HEK293 (cell line): ENCODE measurements around the gene AK8.

Source experiments
- CTCF ChIA-PET: fragments of 350-600 bp; formaldehyde crosslinking; extraction: SDS; loops from one replicate; lab custom pipeline; 2021; ENCODE audit warnings: antibody characterized with exemption; lab: Yijun Ruan, JAX
- POLR2A ChIA-PET: fragments of 300-600 bp; formaldehyde crosslinking; extraction: SDS; loops from one replicate; lab custom pipeline; 2020; ENCODE audit warnings: antibody characterized with exemption, inconsistent platforms; lab: Yijun Ruan, JAX
- H3K27ac ChIP-seq: fragments of 200-500 bp; sonication (Bioruptor generic); 2 replicates; pipeline ENCODE4 v1.5.1; 2014; ENCODE audit warnings: low read depth, low read length, control low read depth, inconsistent platforms; ENCODE audit errors: extremely low read depth
- H3K36me3 ChIP-seq, 2 experiments: fragments of 200-500 bp in 1 of 2; sonication (Bioruptor generic) in 1 of 2; 1 replicate in 1 of 2; 2 replicates in 1 of 2; pipeline ENCODE4 v1.5.1; 2014 to 2017; ENCODE audit warnings: inconsistent platforms in 2 of 2, low read length in 2 of 2; ENCODE audit not compliant: control insufficient read depth in 2 of 2, insufficient read depth in 1 of 2
- H3K4me1 ChIP-seq: fragments of 200-500 bp; sonication (Bioruptor generic); 2 replicates; pipeline ENCODE4 v1.5.1; 2014; ENCODE audit warnings: mild to moderate bottlenecking, low read length, inconsistent platforms; ENCODE audit not compliant: control insufficient read depth, insufficient read depth
- H3K4me3 ChIP-seq: 2 replicates; pipeline ENCODE4 v1.5.1; 2011; ENCODE audit warnings: low read depth, mild to moderate bottlenecking, control low read depth, low read length, moderate library complexity
- H3K9me3 ChIP-seq: fragments of 200-500 bp; sonication (Bioruptor generic); 2 replicates; pipeline ENCODE4 v1.5.1; 2014; ENCODE audit warnings: low read depth, low read length, inconsistent platforms; ENCODE audit not compliant: control insufficient read depth, insufficient read depth
- ZBTB17 ChIP-seq: fragments of 450-650 bp; formaldehyde crosslinking; IDR thresholded peaks from 2 replicates; pipeline ENCODE4 v1.5.1; 2016; ENCODE audit warnings: missing biosample characterization, missing genetic modification characterization
- ZFP41 ChIP-seq: fragments of 450-650 bp; formaldehyde crosslinking; IDR thresholded peaks from 2 replicates; pipeline ENCODE4 v1.5.1; 2016; ENCODE audit warnings: missing biosample characterization, missing genetic modification characterization, borderline replicate concordance
- ZNF140 ChIP-seq: fragments of 450-650 bp; formaldehyde crosslinking; IDR thresholded peaks from 2 replicates; pipeline ENCODE4 v1.5.1; 2016; ENCODE audit warnings: missing biosample characterization, missing genetic modification characterization
- ZNF549 ChIP-seq: fragments of 450-650 bp; IDR thresholded peaks from 2 replicates; pipeline ENCODE4 v1.5.1; 2018; ENCODE audit warnings: missing biosample characterization, missing genetic modification characterization, mild to moderate bottlenecking, inconsistent platforms, moderate library complexity
- ZNF585B ChIP-seq: fragments of 450-650 bp; formaldehyde crosslinking; IDR thresholded peaks from 2 replicates; pipeline ENCODE4 v1.5.1; 2016; ENCODE audit warnings: missing biosample characterization, missing genetic modification characterization
- ZNF707 ChIP-seq: fragments of 450-650 bp; formaldehyde crosslinking; IDR thresholded peaks from 2 replicates; pipeline ENCODE4 v1.5.1; 2016; ENCODE audit warnings: missing biosample characterization, missing genetic modification characterization
- ZNF76 ChIP-seq: fragments of 450-650 bp; formaldehyde crosslinking; IDR thresholded peaks from 2 replicates; pipeline ENCODE4; 2016; ENCODE audit warnings: low read depth, missing biosample characterization, missing genetic modification characterization, borderline replicate concordance
- TF ChIP-seq, protein P1 (sequence below): fragments of 450-650 bp; formaldehyde crosslinking; IDR thresholded peaks from 2 replicates; pipeline ENCODE4 v1.5.1; 2016; ENCODE audit warnings: missing biosample characterization, missing genetic modification characterization
- TF ChIP-seq, protein P2 (sequence below): fragments of 450-650 bp; formaldehyde crosslinking; IDR thresholded peaks from 2 replicates; pipeline ENCODE4 v1.5.1; 2016; ENCODE audit warnings: missing biosample characterization, missing genetic modification characterization
- TF ChIP-seq, protein P3 (sequence below): fragments of 450-650 bp; formaldehyde crosslinking; IDR thresholded peaks from 2 replicates; pipeline ENCODE4 v1.5.1; 2016; ENCODE audit warnings: missing biosample characterization, missing genetic modification characterization
- TF ChIP-seq, protein P4 (sequence below): fragments of 450-650 bp; formaldehyde crosslinking; conservative IDR thresholded peaks from 2 replicates; pipeline ENCODE4 v1.5.1; 2016; ENCODE audit warnings: low read depth, missing biosample characterization, missing genetic modification characterization
- TF ChIP-seq, protein P5 (sequence below): fragments of 450-650 bp; formaldehyde crosslinking; IDR thresholded peaks from 2 replicates; pipeline ENCODE4 v1.5.1; 2016; ENCODE audit warnings: missing biosample characterization, missing genetic modification characterization, borderline replicate concordance
- TF ChIP-seq, protein P6 (sequence below): fragments of 450-650 bp; formaldehyde crosslinking; IDR thresholded peaks from 2 replicates; pipeline ENCODE4 v1.5.1; 2017; ENCODE audit warnings: missing biosample characterization, missing genetic modification characterization

AK8 gene

DNA sequence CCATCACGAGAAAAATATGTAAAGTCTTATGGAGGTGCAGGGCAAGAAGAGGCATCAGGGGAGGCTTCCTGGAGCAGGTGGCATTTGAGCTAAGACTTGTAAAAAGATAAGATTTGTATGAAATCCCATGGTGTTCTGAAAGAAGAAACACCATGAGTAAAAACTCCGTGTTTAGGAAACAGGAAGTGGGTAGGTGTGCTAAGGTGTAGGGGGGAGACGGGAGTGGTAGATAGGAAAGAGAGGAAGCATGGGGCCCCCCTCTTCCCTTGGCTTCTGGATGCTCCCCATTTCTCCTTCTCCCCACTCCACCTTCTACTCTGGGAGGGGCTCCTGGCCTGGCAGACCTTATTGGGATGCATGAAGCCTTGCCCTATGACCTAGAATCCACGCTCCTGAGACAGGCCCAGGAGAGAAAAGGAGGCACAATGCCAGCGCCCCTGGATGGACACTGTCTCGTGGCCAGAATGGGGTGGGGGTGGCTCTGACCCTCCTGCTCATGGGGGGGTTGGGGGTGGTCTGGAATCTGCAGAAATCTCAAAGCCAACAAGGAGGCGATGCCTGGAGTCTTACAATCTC lies 104.2 kb downstream of the AK8 start (continued):
- TF ChIP-seq, protein P1, sequence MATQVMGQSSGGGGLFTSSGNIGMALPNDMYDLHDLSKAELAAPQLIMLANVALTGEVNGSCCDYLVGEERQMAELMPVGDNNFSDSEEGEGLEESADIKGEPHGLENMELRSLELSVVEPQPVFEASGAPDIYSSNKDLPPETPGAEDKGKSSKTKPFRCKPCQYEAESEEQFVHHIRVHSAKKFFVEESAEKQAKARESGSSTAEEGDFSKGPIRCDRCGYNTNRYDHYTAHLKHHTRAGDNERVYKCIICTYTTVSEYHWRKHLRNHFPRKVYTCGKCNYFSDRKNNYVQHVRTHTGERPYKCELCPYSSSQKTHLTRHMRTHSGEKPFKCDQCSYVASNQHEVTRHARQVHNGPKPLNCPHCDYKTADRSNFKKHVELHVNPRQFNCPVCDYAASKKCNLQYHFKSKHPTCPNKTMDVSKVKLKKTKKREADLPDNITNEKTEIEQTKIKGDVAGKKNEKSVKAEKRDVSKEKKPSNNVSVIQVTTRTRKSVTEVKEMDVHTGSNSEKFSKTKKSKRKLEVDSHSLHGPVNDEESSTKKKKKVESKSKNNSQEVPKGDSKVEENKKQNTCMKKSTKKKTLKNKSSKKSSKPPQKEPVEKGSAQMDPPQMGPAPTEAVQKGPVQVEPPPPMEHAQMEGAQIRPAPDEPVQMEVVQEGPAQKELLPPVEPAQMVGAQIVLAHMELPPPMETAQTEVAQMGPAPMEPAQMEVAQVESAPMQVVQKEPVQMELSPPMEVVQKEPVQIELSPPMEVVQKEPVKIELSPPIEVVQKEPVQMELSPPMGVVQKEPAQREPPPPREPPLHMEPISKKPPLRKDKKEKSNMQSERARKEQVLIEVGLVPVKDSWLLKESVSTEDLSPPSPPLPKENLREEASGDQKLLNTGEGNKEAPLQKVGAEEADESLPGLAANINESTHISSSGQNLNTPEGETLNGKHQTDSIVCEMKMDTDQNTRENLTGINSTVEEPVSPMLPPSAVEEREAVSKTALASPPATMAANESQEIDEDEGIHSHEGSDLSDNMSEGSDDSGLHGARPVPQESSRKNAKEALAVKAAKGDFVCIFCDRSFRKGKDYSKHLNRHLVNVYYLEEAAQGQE, result no peak
- TF ChIP-seq, protein P2, sequence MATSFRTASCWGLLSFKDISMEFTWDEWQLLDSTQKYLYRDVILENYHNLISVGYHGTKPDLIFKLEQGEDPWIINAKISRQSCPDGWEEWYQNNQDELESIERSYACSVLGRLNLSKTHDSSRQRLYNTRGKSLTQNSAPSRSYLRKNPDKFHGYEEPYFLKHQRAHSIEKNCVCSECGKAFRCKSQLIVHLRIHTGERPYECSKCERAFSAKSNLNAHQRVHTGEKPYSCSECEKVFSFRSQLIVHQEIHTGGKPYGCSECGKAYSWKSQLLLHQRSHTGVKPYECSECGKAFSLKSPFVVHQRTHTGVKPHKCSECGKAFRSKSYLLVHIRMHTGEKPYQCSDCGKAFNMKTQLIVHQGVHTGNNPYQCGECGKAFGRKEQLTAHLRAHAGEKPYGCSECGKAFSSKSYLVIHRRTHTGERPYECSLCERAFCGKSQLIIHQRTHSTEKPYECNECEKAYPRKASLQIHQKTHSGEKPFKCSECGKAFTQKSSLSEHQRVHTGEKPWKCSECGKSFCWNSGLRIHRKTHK (tag by site-specific recombination), result no peak
- TF ChIP-seq ZNF76 (tag by site-specific recombination), result no peak

DNA sequence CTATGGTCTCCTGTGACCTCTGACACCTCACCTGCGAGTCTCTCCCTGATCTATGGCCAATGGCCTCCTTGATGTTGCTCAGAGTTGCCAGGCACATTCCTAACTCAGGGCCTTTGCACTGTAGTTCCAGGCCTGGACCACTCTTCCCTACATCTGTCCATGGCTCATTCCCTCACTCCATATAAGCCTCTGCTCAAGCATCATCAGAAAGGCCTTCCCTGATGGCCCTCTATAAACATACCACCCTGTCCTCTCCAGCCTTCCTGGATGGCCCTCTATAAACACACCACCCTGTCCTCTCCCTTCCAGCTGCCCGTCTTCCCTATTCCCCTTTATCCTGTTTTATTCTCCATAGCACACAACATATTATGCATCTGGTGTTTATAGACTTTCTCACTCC lies 105.0 kb downstream of the AK8 start:
- TF ChIP-seq, protein P2 (tag by site-specific recombination), result no peak
- TF ChIP-seq ZNF549 (tag by site-specific recombination) (no peak), ZFP41 (tag by site-specific recombination) (no peak), ZNF140 (no peak), ZNF707 (tag by site-specific recombination) (no peak), ZBTB17 (tag by site-specific recombination) (no peak), ZNF585B (tag by site-specific recombination) (no peak), ZNF76 (tag by site-specific recombination) (no peak)
- TF ChIP-seq, protein P3, sequence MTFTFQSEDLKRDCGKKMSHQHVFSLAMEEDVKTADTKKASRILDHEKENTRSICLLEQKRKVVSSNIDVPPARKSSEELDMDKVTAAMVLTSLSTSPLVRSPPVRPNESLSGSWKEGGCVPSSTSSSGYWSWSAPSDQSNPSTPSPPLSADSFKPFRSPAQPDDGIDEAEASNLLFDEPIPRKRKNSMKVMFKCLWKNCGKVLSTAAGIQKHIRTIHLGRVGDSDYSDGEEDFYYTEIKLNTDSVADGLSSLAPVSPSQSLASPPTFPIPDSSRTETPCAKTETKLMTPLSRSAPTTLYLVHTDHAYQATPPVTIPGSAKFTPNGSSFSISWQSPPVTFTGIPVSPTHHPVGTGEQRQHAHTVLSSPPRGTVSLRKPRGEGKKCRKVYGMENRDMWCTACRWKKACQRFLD (tag by site-specific recombination), result no peak
- TF ChIP-seq, protein P4, sequence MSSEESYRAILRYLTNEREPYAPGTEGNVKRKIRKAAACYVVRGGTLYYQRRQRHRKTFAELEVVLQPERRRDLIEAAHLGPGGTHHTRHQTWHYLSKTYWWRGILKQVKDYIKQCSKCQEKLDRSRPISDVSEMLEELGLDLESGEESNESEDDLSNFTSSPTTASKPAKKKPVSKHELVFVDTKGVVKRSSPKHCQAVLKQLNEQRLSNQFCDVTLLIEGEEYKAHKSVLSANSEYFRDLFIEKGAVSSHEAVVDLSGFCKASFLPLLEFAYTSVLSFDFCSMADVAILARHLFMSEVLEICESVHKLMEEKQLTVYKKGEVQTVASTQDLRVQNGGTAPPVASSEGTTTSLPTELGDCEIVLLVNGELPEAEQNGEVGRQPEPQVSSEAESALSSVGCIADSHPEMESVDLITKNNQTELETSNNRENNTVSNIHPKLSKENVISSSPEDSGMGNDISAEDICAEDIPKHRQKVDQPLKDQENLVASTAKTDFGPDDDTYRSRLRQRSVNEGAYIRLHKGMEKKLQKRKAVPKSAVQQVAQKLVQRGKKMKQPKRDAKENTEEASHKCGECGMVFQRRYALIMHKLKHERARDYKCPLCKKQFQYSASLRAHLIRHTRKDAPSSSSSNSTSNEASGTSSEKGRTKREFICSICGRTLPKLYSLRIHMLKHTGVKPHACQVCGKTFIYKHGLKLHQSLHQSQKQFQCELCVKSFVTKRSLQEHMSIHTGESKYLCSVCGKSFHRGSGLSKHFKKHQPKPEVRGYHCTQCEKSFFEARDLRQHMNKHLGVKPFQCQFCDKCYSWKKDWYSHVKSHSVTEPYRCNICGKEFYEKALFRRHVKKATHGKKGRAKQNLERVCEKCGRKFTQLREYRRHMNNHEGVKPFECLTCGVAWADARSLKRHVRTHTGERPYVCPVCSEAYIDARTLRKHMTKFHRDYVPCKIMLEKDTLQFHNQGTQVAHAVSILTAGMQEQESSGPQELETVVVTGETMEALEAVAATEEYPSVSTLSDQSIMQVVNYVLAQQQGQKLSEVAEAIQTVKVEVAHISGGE (tag by site-specific recombination), result no peak
- TF ChIP-seq, protein P5, sequence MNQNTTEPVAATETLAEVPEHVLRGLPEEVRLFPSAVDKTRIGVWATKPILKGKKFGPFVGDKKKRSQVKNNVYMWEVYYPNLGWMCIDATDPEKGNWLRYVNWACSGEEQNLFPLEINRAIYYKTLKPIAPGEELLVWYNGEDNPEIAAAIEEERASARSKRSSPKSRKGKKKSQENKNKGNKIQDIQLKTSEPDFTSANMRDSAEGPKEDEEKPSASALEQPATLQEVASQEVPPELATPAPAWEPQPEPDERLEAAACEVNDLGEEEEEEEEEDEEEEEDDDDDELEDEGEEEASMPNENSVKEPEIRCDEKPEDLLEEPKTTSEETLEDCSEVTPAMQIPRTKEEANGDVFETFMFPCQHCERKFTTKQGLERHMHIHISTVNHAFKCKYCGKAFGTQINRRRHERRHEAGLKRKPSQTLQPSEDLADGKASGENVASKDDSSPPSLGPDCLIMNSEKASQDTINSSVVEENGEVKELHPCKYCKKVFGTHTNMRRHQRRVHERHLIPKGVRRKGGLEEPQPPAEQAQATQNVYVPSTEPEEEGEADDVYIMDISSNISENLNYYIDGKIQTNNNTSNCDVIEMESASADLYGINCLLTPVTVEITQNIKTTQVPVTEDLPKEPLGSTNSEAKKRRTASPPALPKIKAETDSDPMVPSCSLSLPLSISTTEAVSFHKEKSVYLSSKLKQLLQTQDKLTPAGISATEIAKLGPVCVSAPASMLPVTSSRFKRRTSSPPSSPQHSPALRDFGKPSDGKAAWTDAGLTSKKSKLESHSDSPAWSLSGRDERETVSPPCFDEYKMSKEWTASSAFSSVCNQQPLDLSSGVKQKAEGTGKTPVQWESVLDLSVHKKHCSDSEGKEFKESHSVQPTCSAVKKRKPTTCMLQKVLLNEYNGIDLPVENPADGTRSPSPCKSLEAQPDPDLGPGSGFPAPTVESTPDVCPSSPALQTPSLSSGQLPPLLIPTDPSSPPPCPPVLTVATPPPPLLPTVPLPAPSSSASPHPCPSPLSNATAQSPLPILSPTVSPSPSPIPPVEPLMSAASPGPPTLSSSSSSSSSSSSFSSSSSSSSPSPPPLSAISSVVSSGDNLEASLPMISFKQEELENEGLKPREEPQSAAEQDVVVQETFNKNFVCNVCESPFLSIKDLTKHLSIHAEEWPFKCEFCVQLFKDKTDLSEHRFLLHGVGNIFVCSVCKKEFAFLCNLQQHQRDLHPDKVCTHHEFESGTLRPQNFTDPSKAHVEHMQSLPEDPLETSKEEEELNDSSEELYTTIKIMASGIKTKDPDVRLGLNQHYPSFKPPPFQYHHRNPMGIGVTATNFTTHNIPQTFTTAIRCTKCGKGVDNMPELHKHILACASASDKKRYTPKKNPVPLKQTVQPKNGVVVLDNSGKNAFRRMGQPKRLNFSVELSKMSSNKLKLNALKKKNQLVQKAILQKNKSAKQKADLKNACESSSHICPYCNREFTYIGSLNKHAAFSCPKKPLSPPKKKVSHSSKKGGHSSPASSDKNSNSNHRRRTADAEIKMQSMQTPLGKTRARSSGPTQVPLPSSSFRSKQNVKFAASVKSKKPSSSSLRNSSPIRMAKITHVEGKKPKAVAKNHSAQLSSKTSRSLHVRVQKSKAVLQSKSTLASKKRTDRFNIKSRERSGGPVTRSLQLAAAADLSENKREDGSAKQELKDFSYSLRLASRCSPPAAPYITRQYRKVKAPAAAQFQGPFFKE, result no peak
- TF ChIP-seq, protein P6, sequence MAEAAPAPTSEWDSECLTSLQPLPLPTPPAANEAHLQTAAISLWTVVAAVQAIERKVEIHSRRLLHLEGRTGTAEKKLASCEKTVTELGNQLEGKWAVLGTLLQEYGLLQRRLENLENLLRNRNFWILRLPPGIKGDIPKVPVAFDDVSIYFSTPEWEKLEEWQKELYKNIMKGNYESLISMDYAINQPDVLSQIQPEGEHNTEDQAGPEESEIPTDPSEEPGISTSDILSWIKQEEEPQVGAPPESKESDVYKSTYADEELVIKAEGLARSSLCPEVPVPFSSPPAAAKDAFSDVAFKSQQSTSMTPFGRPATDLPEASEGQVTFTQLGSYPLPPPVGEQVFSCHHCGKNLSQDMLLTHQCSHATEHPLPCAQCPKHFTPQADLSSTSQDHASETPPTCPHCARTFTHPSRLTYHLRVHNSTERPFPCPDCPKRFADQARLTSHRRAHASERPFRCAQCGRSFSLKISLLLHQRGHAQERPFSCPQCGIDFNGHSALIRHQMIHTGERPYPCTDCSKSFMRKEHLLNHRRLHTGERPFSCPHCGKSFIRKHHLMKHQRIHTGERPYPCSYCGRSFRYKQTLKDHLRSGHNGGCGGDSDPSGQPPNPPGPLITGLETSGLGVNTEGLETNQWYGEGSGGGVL (tag by site-specific recombination), result no peak
- CTCF ChIA-PET, result no interaction called here
- Histone ChIP-seq H3K9me3 (no peaks in the 10 kb centered on the region), H3K27ac (no peak overlapping the region), H3K4me3 (no peak overlapping the region), H3K4me1 (no peaks in the 10 kb centered on the region), H3K36me3 (no peaks in the 10 kb centered on the region)
- POLR2A ChIA-PET, result no interaction called here
